Measurements from ENCODE around the gene LCLAT1.

The LCLAT1 gene

GRCh38 chr2:30434708-30435107 lies 12.3 kb upstream of the LCLAT1 start:
- ChIA-PET CTCF (interaction anchor here (0.7 kb wide), 1 partner anchor 307 kb away, joined by 5 read pairs; no protein-coding TSS in a partner anchor), POLR2A (ENCODE audit: low non-redundant PET) (no interaction called here)
- no peak for DNase-seq (ENCODE audit: low spot score)
- H3K27ac ChIP-seq = no peak overlapping the region
- TF ChIP-seq CTCF (conservative IDR thresholded peaks at IDR 0.05; ENCODE audit: low read depth) = no peak

DNA sequence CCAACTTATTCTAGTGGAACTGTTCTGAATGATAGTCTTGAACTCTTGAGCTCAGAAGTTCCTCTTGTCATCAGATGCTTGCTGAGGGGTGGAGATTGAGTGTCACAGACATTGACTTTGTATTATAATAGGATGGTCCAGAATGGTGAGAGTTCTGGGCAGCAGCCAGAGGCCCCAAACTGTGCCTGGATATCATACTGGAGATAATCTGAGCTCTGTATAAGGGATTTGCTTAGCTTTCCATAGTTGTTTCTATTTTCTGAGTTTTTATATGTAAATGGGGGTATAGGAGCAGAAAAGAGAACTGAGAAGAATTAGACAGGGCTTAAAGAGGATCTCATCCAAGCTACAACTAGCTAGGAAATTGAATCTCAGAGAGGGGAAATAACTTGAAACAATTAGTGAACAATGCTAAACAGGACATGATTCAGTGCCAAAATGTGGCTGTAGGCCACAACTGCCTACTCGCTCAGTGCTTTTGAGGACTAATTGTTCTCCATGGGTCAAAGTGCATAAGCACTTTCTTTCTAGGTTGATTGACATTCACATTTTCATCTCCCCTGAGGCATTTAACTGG lies 10.1 kb upstream of the LCLAT1 start:
- DNase-seq (ENCODE audit: low spot score) = no peak

DNA sequence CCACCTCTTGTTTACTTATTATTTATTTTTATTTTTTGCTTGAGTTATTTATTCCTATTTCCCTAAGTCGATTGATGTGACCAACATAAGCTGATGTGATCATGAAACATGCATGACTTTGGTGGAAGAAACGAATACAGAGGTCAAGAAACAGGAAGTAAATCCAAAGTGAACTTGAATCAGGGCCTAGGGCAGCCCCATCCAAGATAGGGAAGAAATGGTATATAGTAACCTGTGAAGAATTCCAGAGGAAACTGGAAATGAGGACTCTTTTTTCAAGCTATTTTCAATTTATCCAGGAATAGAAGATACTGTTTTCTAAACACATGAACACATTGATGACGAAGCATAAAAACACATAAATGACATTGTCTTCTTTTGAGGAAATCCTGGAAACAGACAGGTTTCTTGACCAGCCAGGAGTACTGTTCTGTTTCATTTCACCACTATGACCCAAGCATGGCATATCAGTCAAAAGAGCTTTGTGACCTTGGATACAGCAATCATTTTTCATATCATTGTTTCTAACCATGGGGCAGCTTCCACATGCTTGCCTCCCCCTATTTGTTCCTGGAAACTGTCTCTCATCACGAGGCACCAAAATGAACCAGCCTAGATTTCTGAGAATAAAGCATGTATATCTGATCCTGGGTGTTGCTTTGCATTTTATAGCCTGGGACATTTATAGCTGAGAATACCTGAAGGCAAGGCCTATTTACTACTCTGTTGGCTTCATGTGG lies 9.1 kb upstream of the LCLAT1 start:
- no peak overlapping the region for H3K27ac ChIP-seq
- no peak for TF ChIP-seq CTCF (conservative IDR thresholded peaks at IDR 0.05; ENCODE audit: low read depth)
- POLR2A ChIA-PET (ENCODE audit: low non-redundant PET) = no interaction called here
- no peak for DNase-seq (ENCODE audit: low spot score)
- CTCF ChIA-PET = interaction anchor here (0.6 kb wide), 1 partner anchor 170 kb away, joined by 6 read pairs; no protein-coding TSS in a partner anchor

More for the DNA sequence above, 10.1 kb upstream of the LCLAT1 start:
- ChIA-PET CTCF (interaction anchor here (0.7 kb wide), 2 partner anchors 10 to 273 kb away, joined by 3 read pairs; no protein-coding TSS in a partner anchor), POLR2A (ENCODE audit: low non-redundant PET) (no interaction called here)
- TF ChIP-seq CTCF (conservative IDR thresholded peaks at IDR 0.05; ENCODE audit: low read depth) = no peak
- H3K27ac ChIP-seq = no peak overlapping the region

- no peak overlapping the region for H3K27ac ChIP-seq
- no peak for TF ChIP-seq CTCF (conservative IDR thresholded peaks at IDR 0.05; ENCODE audit: low read depth)
- ChIA-PET CTCF (interaction anchor here (1.0 kb wide), 1 partner anchor 105 kb away, joined by 3 read pairs; no protein-coding TSS in a partner anchor), POLR2A (ENCODE audit: low non-redundant PET) (no interaction called here)
- no peak for DNase-seq (ENCODE audit: low spot score)
Measured at GRCh38 chr2:30439296-30439695, 7.8 kb upstream of the LCLAT1 start.

DNA sequence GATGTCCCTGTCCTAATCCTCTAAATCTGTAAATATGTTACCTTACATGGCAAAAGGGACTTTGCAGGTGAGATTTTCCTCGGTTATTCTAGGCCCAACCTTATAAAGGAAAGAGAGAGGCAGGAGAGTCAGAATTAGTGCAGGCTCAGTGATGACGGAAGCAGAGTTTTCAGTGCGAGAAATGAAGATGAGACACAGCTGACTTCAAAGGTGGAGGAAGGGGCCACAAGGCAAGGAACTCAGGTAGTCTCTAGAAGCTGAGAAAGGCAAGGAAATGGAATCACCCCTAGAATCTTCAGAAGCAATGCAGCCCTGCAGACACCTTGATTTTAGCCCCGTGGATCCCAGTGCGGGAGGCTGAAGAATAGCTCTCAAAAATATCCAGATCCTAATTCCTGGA lies 7.2 kb upstream of the LCLAT1 start:
- CTCF ChIA-PET = interaction anchor here (1.0 kb wide), 1 partner anchor 105 kb away, joined by 3 read pairs; no protein-coding TSS in a partner anchor
- POLR2A ChIA-PET (ENCODE audit: low non-redundant PET) = no interaction called here
- DNase-seq (ENCODE audit: low spot score) = no peak
- TF ChIP-seq CTCF (conservative IDR thresholded peaks at IDR 0.05; ENCODE audit: low read depth) = no peak
- H3K27ac ChIP-seq = no peak overlapping the region

GRCh38 chr2:30441023-30441422 lies 6.0 kb upstream of the LCLAT1 start:
- ChIA-PET CTCF (no interaction called here), POLR2A (ENCODE audit: low non-redundant PET) (no interaction called here)
- no peak for TF ChIP-seq CTCF (conservative IDR thresholded peaks at IDR 0.05; ENCODE audit: low read depth)

More at GRCh38 chr2:30441023-30441422, 6.0 kb upstream of the LCLAT1 start:
- H3K27ac ChIP-seq = no peak overlapping the region
- DNase-seq (ENCODE audit: low spot score) = no peak
